Measurements from ENCODE around the gene OPA3.

- TF ChIP-seq, protein P1, sequence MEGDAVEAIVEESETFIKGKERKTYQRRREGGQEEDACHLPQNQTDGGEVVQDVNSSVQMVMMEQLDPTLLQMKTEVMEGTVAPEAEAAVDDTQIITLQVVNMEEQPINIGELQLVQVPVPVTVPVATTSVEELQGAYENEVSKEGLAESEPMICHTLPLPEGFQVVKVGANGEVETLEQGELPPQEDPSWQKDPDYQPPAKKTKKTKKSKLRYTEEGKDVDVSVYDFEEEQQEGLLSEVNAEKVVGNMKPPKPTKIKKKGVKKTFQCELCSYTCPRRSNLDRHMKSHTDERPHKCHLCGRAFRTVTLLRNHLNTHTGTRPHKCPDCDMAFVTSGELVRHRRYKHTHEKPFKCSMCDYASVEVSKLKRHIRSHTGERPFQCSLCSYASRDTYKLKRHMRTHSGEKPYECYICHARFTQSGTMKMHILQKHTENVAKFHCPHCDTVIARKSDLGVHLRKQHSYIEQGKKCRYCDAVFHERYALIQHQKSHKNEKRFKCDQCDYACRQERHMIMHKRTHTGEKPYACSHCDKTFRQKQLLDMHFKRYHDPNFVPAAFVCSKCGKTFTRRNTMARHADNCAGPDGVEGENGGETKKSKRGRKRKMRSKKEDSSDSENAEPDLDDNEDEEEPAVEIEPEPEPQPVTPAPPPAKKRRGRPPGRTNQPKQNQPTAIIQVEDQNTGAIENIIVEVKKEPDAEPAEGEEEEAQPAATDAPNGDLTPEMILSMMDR (IDR thresholded peaks at IDR 0.05), result no peak
- TF ChIP-seq POLR2AphosphoS5 (IDR thresholded peaks at IDR 0.05), result no peak
These were observed 42.4 kb downstream of the OPA3 start for GRCh38 chr19:45542234-45542668.
